Astrocyte (in vitro differentiated cells and primary cell): ENCODE data around the gene NCOR1.

Experiments
- EZH2 ChIP-seq: IDR thresholded peaks from 2 replicates; pipeline ENCODE4 v1.6.1; 2012; ENCODE audit warnings: mild to moderate bottlenecking, low read length, inconsistent platforms; ENCODE audit not compliant: insufficient read depth
- TF ChIP-seq, protein P1 (sequence below): IDR thresholded peaks from 2 replicates; pipeline ENCODE4 v1.5.1; 2011; ENCODE audit warnings: low read depth, mild to moderate bottlenecking, inconsistent platforms, low read length, moderate library complexity; ENCODE audit not compliant: insufficient read depth

DNA sequence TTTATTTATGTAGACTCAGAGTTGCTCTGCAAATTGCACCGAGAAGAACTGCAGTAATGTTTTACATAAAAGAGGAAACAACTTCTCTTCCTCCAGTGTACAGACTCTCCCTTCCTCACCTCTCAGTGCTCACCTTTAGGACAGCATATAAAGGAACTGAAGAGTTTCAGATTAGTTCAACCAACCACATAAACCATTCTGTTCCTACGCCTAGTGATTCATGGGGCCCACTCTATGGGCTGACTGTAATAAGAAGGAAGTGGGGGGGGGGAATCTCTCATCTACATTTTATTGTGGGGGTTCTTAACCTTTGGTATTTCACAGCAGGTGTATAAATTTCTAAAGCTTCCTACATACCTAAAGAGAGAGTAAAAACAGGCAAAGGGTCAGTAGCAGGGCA is 234.1 kb downstream of the NCOR1 start:
- TF ChIP-seq EZH2: no peak
- TF ChIP-seq, protein P1, sequence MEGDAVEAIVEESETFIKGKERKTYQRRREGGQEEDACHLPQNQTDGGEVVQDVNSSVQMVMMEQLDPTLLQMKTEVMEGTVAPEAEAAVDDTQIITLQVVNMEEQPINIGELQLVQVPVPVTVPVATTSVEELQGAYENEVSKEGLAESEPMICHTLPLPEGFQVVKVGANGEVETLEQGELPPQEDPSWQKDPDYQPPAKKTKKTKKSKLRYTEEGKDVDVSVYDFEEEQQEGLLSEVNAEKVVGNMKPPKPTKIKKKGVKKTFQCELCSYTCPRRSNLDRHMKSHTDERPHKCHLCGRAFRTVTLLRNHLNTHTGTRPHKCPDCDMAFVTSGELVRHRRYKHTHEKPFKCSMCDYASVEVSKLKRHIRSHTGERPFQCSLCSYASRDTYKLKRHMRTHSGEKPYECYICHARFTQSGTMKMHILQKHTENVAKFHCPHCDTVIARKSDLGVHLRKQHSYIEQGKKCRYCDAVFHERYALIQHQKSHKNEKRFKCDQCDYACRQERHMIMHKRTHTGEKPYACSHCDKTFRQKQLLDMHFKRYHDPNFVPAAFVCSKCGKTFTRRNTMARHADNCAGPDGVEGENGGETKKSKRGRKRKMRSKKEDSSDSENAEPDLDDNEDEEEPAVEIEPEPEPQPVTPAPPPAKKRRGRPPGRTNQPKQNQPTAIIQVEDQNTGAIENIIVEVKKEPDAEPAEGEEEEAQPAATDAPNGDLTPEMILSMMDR: no peak
